Hematopoietic multipotent progenitor cell treated with erythropoietin and hydrocortisone succinate and interleukin-3 and kit ligand, for 8 days (in vitro differentiated cells): Measurements from ENCODE around the gene DHRS13.

Experiments used
- DNase-seq: peaks from one replicate; pipeline ENCODE4 v3.0.0-alpha.2; 2015

The DHRS13 gene, protein sequence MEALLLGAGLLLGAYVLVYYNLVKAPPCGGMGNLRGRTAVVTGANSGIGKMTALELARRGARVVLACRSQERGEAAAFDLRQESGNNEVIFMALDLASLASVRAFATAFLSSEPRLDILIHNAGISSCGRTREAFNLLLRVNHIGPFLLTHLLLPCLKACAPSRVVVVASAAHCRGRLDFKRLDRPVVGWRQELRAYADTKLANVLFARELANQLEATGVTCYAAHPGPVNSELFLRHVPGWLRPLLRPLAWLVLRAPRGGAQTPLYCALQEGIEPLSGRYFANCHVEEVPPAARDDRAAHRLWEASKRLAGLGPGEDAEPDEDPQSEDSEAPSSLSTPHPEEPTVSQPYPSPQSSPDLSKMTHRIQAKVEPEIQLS

DNA sequence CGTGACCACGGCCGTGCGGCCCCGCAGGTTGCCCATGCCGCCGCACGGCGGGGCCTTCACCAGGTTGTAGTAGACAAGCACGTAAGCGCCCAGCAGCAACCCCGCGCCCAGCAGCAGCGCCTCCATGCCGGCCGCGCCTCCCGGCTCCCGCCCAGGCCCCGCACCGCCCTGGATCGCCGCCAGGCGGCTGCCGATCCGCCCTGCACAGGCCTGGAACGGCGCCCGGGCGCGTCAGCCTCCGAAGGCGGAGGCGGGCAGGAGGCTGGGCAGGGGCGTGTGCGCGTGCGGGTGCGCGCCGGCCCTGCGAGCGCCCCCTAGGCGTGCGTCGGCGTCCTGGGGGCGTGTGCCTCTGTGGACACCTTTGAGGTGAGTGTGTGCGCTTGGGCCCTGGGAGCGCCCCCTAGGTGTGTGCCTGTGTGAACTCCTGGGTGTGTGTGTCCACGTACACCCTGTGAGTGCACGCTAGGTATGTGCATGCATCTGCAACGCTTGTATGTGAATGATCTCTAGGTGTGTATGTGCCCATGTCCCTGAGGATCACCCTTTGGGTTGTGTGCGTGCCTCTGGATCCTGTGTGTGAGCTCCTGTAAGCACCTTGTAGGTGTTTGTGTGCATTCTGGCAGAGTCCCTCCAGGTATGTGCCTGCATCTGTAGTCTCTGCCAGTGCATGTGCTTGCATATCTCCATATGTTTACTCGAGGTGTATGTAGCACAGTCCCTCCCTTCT is at the start of gene DHRS13:
TSS of gene DHRS13 (minus strand) at position 261 of the 727 bp plus-strand sequence. CDS start at position 126, 135 bp downstream.
- DNase-seq, result peak; percentile 92

DNA sequence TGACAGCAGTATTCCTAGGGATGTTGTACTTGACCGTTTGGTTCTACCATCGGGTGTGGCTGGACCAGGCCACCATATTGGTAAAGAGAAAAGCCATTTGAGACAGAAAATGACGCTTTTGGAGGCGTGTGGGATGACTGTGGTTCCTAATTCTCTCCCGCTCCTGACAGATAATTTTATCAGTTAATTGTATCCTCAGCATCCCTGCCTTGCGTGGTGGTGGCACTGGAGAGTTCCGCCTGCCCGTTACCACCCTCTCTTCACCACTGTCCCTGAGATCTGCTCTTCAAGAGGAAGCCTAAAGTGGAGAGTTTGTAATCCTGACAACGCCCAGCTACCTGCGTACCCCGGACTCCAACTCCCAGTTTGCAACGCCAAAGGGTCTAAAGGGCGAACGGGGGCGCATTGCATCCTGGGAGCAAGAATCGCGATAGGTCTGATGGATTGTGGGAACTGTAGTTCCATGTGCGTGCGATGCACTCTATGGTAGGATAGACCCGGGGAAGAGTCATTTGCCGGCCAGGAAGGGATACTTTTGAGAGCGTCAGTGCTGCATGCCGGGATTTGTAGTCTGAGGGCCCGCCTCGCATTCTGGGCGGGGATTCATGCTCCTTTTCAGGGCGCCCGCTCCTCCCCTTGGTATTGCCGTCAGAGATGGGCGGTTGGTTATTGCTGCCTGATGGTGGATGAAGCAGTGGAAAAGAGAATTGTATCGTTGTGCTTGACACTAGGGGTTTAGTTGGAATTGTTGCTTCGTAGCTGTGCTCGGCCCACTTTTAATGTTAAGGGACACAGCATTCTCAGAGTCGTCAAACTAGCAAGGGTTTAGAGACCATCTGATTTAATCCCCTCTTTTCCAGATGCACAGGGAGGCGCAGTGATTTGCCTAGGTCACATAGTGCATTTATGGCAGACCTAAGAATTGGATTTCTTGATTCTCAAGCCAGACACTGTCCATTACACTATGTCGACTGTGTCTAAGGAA is 49.4 kb upstream of the DHRS13 start:
- DNase-seq, result peak; percentile 100

DNA sequence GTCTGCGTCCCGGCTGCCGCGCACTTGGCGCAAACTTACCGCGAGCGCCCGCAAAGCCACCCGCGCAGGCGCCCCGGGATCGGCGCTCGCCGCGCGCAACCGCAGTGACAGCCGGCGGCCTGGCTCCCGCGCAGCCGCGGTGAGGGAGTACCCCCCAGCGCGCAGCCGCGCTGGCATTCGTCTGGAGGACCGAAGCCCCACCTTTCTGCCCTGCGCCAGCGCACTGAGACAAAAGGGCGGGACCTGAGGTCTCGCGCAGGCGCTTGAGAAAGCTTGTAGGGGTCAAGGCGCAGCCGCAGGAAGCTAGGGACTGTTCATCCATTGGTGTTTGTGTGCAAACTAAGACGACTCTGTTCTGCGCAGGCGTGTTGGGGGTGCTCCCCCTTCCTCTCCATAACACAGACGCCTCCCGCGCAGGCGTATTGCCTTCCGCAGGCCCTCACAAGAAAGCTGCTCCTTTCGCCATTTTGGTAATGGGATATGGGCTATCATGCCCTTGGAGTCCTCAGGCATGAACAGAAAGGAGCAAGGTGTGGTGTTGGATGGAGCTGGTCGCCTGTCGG is 48.6 kb upstream of the DHRS13 start, which contains the start of gene PHF12:
TSS of gene PHF12 (minus strand) at position 91 of the 563 bp plus-strand sequence. CDS start 558 bp downstream, outside the sequence.
- DNase-seq, result peak; percentile 100

DNA sequence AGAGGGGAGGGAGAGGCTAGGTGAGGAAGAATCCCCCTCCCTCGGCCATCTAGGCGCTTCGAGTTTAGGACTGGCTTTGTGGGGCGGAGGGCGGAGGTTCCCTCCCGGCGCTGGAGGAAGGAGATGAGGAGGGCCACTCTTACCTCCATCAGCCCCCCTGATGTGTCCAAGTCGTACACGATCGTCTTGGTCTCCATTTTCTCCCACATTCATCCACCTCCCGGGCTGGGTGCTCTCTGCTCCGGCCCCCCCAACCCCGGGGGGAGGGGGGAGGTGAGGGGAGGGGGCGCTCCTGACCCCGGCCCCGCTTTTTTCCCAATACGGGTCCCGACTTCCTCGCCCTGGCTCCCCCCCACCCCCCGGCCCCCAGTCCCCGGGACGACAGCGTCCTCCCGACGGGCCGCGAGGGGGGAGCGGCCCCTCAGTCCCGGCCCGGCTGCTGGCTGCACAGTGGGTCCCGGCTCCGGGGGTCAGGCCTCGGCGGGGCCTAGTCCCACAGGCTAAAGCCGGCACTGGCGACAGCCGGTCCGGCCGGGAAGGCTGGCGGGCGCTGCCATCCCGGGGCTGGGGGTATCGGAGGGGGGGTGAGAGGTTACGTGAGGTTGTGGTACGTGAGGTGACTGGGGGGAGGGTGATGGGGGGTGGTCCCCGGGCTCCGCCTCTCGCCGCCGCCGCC is 48.0 kb upstream of the DHRS13 start:
- DNase-seq, result no peak

DNA sequence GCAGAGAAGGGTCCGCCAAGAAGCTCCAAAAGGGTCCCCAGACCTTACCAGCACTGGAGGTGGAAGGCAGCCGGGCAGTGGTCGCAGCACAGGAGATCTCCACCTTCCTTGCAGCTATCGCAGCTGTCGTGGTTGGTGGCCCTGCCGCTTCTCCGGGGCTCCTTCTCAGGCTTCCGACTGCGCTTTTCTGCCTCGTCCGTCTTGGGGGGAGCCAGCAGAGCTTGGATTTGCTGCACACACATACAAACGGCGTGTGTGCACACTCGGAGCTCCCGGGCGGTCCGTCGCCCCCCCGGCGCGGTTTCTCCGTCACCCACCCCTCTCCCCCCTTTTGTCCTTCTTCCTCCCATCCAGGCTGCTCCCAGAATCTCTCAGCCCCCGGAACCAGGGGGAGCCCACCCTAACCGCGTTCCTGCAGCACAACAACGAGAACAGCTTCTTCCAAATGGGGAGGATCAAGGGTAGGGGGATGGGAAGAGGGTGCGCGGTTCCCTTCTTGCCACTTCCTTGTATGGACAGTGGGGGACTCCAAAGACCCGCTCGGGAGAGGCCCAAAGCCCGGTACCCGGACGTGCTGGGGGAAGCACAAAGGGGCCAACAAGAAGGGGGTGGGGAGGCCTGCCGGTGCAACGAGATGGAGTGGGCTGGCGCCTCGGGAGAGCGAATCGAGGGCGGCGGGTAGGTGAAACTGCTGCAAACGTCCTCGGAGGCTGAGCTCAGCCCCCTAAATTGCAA is 47.3 kb upstream of the DHRS13 start:
- peak; percentile 52 for DNase-seq

DNA sequence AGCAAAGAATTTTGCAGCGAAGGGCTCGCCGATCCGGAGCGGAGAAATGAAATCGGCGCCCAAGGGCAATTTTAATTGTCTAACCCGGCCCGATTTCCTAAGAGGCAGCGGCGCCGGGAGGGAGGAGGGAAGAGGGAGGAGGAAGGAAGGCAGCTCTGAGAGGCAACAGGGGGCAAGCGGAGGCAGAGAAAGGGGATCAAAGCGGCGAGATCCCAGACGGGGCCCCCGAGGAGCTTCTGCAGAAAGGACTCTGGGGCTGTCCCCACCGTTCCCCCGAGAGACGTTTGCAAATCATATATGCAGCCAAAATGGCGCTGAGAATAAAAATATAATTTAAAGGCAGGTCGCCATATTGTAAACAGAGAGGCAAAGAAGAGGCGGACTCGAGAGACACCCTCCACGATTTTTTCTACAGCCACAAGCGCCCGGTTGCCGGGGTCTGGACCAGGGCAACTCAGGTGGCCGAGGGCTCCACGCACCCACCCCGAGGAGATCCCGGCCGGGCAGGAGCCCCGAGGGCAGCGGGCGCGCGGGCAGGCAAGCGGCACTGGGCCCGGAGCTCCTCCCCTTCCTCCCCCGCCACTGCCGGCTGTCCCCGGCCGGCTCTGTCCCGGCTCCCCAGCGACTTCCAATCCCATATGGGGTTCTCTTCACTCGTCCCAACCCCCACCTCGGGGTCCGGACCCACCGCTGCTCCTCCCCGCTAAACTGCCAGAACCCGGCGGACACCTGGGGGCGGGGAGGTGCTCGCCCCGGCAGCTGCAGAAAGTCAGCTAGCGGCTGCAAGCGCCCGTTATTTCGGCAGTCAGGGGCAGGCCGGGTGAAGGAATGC is 46.5 kb upstream of the DHRS13 start:
- peak; percentile 45 for DNase-seq

DNA sequence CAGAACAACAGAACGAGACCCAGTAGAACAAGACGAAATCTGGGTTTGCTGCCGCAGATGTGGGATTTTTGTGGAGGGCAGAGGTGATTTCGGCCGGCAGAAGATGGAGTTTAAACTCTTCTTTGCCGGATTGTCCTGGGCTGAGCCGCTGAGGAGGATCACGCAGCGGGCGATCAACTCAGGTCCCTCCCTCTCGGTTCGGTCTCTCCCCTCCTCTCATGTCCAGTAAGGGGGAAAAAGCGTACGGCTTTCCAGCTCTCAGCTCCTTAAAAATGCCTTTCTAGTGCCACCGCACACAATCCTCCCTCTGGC is 46.0 kb upstream of the DHRS13 start:
- DNase-seq, result no peak

DNA sequence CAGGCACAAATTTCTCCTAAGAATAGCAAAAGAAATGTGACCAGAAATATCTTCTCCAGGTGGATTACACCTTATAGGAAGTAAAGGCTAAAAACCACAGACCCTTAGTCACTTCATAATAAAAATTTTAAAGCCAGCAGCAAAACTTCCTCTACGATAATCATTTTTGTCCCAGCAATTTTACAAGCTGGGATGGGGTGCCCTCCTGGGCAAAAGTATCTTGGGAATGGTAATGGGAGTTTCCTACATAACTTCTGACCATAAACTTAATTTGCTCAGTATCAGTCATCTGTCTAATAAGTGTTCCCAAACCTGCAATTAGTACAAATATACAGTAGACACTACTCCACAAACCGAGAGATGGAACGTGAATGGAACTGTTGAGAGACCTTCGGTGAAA is 45.5 kb upstream of the DHRS13 start:
- DNase-seq, result no peak

DNA sequence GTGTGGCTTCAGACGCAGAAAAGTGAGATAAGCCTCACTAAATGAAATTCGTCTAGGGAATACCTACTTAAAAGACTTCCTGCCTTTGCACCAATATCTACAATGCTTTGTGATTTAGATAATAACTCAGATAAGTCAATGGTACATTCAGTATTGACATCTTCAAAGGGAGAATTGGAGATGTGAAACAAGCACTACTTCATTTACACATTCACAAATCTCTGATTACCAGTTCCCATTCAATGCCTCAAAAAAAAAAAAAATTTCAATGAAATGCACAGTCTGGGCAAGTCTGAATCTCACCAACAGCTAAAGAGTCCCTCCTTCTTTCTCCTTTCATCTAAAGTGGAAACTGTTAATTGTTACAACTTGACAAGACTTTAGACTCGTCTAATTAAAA is 44.8 kb upstream of the DHRS13 start:
- no peak for DNase-seq

DNA sequence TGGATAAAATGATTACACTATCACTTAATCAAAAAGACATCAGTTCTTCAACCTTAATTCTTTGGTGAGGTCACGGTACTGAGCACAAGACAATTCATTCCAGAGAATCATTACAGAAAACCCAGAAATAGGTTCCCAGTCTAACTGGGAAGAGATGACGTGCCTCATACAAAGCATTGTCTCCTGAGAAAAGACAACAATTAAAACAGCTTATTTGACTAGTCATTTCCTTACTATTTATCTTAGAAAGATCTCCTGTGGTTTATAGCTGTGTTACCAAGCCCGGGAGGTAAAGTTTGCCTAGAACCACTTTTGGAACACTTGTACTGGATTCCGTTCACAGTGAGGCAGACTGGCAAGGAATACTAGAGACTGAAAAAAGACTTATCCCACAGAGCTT is 43.4 kb upstream of the DHRS13 start:
- peak; percentile 30 for DNase-seq

DNA sequence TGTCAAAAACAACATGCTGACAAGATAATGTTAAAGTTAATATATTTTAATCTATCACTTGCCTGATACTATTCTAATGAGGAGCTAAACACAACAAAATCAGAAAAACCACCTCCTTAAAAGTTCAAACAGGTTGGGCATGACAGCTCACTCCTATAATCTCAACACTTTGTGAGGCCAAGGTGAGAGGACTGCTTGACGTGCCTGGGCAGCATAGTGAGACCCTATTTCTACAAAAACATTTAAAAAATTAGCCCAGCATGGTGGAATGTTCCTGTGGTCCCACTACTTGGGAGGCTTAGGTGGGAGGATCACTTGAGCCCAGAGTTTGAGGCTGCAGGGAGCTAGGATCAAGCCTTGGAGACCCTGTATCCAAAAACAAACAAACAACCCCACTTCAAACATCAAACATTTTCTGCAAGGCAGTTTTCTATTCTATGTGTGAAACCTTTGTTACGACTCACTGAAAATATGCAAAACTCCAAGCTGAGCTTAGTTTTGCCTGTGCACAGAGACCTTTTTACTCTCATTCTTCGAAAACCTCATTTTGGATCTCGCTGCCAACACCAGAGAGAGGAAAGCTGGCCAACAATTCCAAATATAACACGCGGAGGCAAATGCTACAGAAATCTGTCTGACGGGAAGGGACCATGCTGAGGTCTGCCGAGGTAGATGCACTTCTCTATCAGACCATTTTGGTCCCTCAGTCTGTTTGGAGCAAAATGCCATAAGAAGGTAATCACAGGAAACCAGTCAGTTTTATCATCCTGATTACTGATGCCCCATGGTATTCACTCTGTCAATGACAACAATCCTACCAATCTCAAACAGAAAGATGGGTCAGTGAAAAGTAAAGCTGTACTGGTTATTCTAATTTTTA is 42.2 kb upstream of the DHRS13 start:
- no peak for DNase-seq

DNA sequence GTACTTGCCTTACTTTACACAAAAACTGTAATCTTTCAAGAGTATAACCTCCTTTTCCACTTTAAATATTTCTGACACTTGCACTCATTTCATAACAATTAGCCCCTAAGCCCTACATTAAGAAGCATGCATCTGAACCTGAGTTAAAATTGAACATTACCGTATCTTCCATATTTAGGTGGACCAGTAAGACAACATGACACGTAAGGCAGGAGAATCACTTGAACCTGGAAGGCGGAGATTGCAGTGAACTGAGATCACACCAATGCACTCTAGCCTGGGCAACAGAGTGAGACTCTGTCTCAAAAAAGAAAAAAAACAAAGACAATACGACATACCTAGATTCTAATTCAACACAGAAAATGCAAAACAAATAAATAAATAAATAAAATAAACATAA is 41.5 kb upstream of the DHRS13 start:
- no peak for DNase-seq

DNA sequence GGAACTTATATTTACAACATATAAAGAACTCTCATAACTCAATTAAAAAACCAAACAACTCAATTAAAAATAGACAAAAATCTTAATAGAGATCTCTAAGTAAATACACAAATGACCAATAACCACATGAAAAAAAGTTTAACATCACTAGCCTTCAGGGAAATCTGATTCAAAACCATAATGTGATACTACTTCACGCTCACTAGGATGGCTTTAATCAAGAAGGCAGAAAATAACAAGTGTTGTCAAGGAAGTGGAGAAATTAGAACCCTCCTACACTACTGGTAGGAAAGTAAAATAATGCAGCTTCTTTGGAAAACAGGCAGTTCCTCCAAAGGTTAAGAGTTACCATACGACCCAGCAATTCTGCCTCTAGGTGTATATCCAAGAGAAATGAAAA is 40.0 kb upstream of the DHRS13 start:
- DNase-seq, result no peak

DNA sequence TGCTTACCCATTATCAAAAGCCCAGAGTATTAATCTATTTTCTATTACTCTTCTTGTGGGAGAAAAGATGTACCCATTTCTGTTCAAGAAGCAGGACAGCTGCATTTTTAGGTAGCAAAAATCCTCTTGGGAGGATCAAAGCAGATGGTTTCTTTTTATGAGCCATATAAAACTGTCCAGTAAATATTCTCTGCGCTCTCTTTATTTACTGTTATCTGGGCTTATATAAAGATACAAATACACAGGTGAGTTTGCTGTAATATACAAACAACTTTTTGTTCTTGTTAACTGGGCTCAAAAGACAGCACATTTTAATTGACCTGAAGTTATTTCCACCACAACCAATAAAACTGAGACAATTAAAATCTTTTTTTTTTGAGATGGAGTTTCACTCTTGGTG is 38.4 kb upstream of the DHRS13 start:
- DNase-seq, result no peak

DNA sequence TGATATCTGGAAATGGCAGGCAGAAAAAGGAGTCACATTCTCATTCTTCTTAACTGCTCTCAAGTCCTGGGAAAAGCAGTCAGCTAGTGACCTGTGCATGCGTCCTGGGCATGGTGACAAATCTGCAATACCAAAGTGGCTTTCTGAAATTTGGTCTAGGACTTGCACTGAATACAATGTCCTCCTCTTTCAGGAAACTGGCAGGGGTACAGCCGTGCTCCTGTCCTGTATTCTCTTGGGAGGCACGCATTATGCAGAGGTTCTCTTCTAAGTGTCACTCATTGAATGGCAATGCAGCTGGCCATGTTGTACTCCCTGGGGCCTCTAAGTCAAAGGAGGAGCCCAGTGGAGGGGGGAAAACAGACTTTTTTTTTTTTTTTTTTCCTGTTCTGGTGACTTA is 37.8 kb upstream of the DHRS13 start:
- no peak for DNase-seq

DNA sequence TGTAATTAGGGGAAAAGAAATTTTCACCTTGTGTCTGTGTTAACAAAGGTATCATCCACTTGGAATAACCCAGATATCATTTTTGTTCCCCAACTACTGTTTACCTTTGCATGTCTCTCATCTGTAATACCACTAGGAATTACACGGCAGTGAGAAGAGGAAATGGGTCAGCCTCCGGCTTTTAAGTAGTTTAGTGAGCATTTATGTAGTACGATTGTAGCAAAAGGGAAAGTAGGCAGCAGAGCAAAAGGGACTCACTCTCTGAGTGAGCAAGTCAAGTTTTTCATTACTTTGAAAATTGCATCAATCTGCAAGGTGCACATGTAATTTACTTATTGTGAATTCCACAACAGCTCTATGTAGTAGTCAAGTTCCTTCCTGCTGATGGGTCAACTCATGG is 37.3 kb upstream of the DHRS13 start:
- no peak for DNase-seq

DNA sequence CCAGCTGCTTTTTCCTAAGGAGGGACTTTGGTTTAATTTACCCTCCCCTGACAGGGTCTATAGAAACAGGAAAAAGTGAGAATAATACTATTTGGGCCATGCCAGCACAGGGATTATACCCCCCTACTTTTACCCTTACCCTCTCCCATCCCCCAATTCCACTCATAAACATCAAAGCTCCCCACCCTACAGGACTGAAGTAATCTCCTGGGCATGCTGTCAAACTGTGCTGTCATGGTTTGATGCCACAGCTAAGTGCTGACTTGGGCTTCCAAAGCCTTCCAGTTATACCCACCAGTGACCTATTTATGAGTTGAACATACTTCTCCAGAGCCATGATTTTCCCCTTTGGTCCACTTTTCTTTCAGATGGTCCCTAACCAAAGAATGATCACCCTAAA is 35.7 kb upstream of the DHRS13 start:
- DNase-seq, result no peak

DNA sequence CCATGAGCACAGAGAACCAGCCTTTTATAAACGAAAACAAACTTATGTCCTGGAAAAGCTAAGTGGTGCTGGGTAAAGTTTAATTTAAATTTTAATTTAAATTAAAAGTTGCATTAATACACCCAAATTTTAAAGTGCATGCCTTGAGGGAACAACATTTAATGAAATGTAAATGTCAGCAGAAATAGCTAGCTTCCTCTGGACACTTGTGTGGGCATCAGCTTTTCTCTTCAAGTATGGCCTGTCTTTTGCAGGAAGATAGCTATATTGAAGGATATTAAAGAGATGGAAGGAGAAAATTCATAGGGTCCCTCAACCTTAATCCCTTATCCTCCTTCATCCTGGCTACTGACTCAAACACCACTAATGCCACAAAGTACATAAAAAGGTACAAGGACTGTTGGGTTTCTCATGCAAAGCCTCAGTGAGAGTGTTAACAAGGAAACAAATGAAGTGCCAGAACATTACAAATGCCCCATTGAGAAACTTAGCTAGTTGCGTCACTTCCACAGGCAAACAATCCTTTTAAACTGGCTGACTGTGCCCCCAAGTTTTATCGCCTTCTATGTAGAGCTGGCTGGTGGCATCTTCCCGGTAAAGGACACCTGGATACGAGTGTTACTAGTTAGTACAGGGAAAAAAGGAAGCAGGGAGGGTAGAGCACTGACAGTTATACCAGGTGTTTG is 34.3 kb upstream of the DHRS13 start:
- no peak for DNase-seq
